Skeletal muscle tissue (tissue), 4 donors: ENCODE measurements around the gene GAS7. TPM values are rescaled to one million over a fixed set of nuclear protein-coding genes. Genes with fewer than 3 reads are reported as not detected.

Experiments used
- H3K27ac ChIP-seq: one replicate; pipeline ENCODE4 v1.7.0; 2013; ENCODE audit warnings: mild to moderate bottlenecking, low read depth, low read length, inconsistent platforms
- H3K27me3 ChIP-seq, 3 donors: one replicate each; pipeline ENCODE4 v1.7.0; 2013; ENCODE audit warnings: low read length in 3 of 3; ENCODE audit not compliant: control insufficient read depth in 3 of 3, insufficient read depth in 3 of 3
- H3K36me3 ChIP-seq, 3 donors: one replicate each; pipeline ENCODE4 v1.7.0; 2013; ENCODE audit warnings: low read length in 3 of 3; ENCODE audit not compliant: control insufficient read depth in 3 of 3, insufficient read depth in 3 of 3
- H3K4me1 ChIP-seq, 3 donors: one replicate each; pipeline ENCODE4 v1.7.0; 2013; ENCODE audit warnings: low read length in 3 of 3, mild to moderate bottlenecking in 3 of 3; ENCODE audit not compliant: control insufficient read depth in 3 of 3, insufficient read depth in 3 of 3
- H3K4me3 ChIP-seq, 3 donors: one replicate each; pipeline ENCODE4 v1.7.0; 2013; ENCODE audit warnings: low read length in 3 of 3
- H3K9ac ChIP-seq, 3 donors: one replicate each; pipeline ENCODE4 v1.7.0; 2013; ENCODE audit warnings: low read length in 3 of 3, mild to moderate bottlenecking in 3 of 3, moderate library complexity in 2 of 3, low read depth in 1 of 3
- H3K9me3 ChIP-seq, 3 donors: one replicate each; pipeline ENCODE4 v1.7.0; 2013; ENCODE audit warnings: low read length in 3 of 3; ENCODE audit not compliant: control insufficient read depth in 3 of 3
- total RNA-seq: library from RNA; depleted of rRNA; stranded (reverse); fragments of >200 nt; gene quantifications from one replicate; pipeline ENCODE4 v1.2.3, GENCODE V29; 2014
- donor health status: Osteomylitis.

GAS7 gene
- total RNA-seq, 1 donor from 2014 or later: 58.5 TPM

DNA sequence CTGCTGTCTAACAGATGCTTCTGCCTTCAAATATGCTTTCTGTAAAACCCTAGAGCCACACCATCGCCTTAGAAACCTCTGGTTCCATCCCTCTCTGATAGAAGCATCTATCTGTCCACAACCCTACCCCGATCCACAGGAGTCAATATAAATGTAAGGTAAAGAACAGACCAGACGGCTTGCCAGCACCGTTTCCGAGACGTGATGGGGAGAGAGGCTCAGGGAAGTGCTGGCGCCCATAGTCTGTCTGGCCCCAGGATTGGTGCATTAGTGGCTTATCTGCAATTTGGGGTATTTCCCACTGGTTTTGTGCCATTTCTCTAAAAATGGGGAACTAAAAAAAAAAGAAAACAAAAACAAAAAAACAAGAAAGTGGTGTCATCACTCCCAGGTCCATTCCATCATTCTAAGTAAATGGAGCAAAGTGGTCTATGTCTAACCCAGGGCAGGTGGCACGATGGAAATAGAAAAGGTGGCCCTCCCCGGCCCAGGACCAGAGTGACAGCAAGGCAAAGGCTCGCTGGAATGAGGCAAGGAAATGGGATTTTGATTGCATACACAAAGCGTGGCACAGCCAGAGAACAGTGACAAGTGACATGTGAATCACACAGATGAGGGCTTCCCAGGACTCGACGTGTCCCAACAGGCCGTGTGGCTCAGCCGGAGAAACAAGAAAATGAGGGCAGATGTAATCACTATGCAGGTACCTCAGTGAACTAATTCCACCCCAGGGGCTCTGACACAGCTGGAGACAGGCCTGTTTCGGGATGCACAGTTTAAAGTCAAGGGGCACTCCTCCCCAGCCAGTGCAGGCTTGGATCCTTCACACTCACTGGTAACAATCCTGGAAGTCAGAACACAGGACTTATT is 125.6 kb downstream of the GAS7 start:
- H3K36me3 ChIP-seq: no peaks in the 10 kb centered on the region
- peaks cover 0 to 5% (median 4%) of the 10 kb centered on the region in 3 donors for H3K4me1 ChIP-seq
- peaks cover 0 to 3% (median 0%) of the 10 kb centered on the region in 3 donors for H3K27me3 ChIP-seq
- no peaks in the 10 kb centered on the region for H3K9me3 ChIP-seq
- no peak overlapping the region for H3K27ac ChIP-seq
- no peak overlapping the region for H3K4me3 ChIP-seq
- no peak overlapping the region for H3K9ac ChIP-seq

DNA sequence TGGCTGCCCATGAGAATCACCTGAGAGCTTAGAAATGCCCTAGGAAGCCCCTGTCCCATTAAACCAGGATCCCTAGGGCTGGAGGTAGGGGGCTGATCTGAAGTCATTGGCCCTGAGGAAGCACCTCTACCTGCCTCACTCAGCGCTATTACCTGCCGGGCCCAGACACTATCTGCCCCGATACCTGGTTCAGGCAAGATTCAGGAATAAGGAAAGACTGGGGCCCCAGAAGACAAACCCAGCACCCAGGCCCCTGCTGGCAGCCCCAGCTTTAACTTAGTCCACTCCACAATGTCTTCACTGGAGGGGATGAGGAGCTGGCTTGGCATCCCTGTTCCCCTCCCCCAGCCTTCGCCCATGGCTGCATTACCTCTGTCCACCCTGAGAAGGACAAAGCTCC is 126.3 kb downstream of the GAS7 start:
- no peak overlapping the region for H3K27ac ChIP-seq
- no peaks in the 10 kb centered on the region for H3K9me3 ChIP-seq
- peaks cover 0 to 3% (median 0%) of the 10 kb centered on the region in 3 donors for H3K27me3 ChIP-seq
- H3K4me1 ChIP-seq: peaks cover 0 to 5% (median 4%) of the 10 kb centered on the region in 3 donors
- H3K9ac ChIP-seq: no peak overlapping the region
- no peaks in the 10 kb centered on the region for H3K36me3 ChIP-seq
- H3K4me3 ChIP-seq: no peak overlapping the region

DNA sequence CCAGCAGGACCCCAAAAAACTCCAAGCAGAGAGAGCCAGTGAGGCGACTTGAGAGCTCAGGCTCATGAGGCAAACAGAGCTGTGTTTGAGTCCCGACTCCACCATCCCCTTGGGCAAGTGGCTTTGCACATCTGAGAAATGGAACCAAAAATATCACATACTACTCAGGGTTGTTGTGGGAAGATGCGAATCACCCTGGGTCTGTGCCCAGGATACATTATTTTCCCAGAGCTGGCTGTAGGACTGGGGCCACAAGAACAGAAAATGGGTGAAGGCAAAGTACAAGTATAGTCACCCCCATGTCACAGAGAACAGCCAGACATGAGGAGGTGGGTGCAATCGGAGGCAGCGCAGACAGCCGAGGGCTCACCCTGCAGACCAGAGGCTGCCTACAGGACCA is 127.3 kb downstream of the GAS7 start:
- H3K4me3 ChIP-seq: no peak overlapping the region
- no peaks in the 10 kb centered on the region for H3K9me3 ChIP-seq
- H3K4me1 ChIP-seq: peaks cover 0 to 5% (median 4%) of the 10 kb centered on the region in 3 donors
- no peak overlapping the region for H3K9ac ChIP-seq
- no peak overlapping the region for H3K27ac ChIP-seq
- H3K36me3 ChIP-seq: no peaks in the 10 kb centered on the region
- peaks cover 0 to 3% (median 0%) of the 10 kb centered on the region in 3 donors for H3K27me3 ChIP-seq

GRCh38 chr17:10070690-10071089 is 127.7 kb downstream of the GAS7 start:
- Histone ChIP-seq H3K9me3 (no peaks in the 10 kb centered on the region), H3K4me1 (peaks cover 0 to 5% (median 4%) of the 10 kb centered on the region in 3 donors), H3K9ac (no peak overlapping the region), H3K27me3 (peaks cover 0 to 3% (median 0%) of the 10 kb centered on the region in 3 donors), H3K36me3 (no peaks in the 10 kb centered on the region), H3K4me3 (no peak overlapping the region), H3K27ac (no peak overlapping the region)

- H3K9ac ChIP-seq: no peak overlapping the region
- H3K9me3 ChIP-seq: peaks cover 2 to 5% (median 2%) of the 10 kb centered on the region in 3 donors
- H3K4me3 ChIP-seq: no peak overlapping the region
- H3K36me3 ChIP-seq: no peaks in the 10 kb centered on the region
- H3K4me1 ChIP-seq: peaks cover 0 to 6% (median 4%) of the 10 kb centered on the region in 3 donors
- H3K27ac ChIP-seq: peak overlapping the region; percentile 54
- H3K27me3 ChIP-seq: peaks cover 0 to 3% (median 0%) of the 10 kb centered on the region in 3 donors
Observed at GRCh38 chr17:10069301-10069700, 129.1 kb downstream of the GAS7 start.

- Histone ChIP-seq H3K36me3 (no peaks in the 10 kb centered on the region), H3K4me1 (peaks cover 2 to 9% (median 7%) of the 10 kb centered on the region in 3 donors), H3K9ac (no peak overlapping the region), H3K27ac (no peak overlapping the region), H3K4me3 (no peak overlapping the region), H3K27me3 (no peaks in the 10 kb centered on the region), H3K9me3 (peaks cover 2 to 5% (median 2%) of the 10 kb centered on the region in 3 donors)
Observed at GRCh38 chr17:10067446-10068143, 130.8 kb downstream of the GAS7 start.

DNA sequence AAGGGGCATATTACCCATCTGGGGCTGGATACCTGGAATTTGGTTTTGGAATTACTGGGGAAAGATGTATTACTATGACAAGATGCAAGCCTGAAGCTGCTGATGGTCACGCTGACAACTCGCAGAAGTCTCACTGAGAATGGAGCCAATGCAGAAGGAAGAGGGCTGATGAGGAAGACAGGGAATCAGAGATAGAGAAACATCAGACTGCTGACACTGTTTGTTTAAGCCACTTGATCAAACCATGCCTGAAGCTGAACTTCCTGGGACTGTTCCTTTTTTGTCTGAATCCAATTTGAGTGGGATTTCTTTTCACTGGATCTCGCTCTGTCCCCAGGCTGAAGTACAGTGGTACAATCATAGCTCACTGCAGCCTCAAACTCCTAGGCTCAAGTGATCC is 133.9 kb downstream of the GAS7 start:
- Histone ChIP-seq H3K4me1 (peaks cover 7 to 16% (median 12%) of the 10 kb centered on the region in 3 donors), H3K9me3 (peaks cover 2 to 5% (median 2%) of the 10 kb centered on the region in 3 donors), H3K9ac (no peak overlapping the region), H3K27me3 (no peaks in the 10 kb centered on the region), H3K27ac (peak overlapping the region; percentile 67), H3K4me3 (no peak overlapping the region), H3K36me3 (no peaks in the 10 kb centered on the region)

- peak overlapping the region; percentile 67 for H3K27ac ChIP-seq
- H3K27me3 ChIP-seq: peaks cover 0 to 3% (median 0%) of the 10 kb centered on the region in 3 donors
- H3K36me3 ChIP-seq: no peaks in the 10 kb centered on the region
- no peak overlapping the region for H3K4me3 ChIP-seq
- peaks cover 2 to 5% (median 2%) of the 10 kb centered on the region in 3 donors for H3K9me3 ChIP-seq
- peaks cover 8 to 14% (median 10%) of the 10 kb centered on the region in 3 donors for H3K4me1 ChIP-seq
- H3K9ac ChIP-seq: no peak overlapping the region
Observed at GRCh38 chr17:10063730-10064241, 134.6 kb downstream of the GAS7 start.

- Histone ChIP-seq H3K27ac (peak overlapping the region; percentile 31), H3K4me3 (no peak overlapping the region), H3K36me3 (no peaks in the 10 kb centered on the region), H3K9ac (no peak overlapping the region), H3K9me3 (peaks cover 2 to 5% (median 2%) of the 10 kb centered on the region in 3 donors), H3K27me3 (peaks cover 0 to 3% (median 0%) of the 10 kb centered on the region in 3 donors), H3K4me1 (peaks cover 8 to 15% (median 10%) of the 10 kb centered on the region in 3 donors)
Observed at GRCh38 chr17:10062691-10063385, 135.6 kb downstream of the GAS7 start.
